Measurements from ENCODE around the gene ISLR.
A peak's percentile ranks its signal among the peaks of the same experiment; 100 is the strongest.

ISLR gene, protein sequence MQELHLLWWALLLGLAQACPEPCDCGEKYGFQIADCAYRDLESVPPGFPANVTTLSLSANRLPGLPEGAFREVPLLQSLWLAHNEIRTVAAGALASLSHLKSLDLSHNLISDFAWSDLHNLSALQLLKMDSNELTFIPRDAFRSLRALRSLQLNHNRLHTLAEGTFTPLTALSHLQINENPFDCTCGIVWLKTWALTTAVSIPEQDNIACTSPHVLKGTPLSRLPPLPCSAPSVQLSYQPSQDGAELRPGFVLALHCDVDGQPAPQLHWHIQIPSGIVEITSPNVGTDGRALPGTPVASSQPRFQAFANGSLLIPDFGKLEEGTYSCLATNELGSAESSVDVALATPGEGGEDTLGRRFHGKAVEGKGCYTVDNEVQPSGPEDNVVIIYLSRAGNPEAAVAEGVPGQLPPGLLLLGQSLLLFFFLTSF

DNA sequence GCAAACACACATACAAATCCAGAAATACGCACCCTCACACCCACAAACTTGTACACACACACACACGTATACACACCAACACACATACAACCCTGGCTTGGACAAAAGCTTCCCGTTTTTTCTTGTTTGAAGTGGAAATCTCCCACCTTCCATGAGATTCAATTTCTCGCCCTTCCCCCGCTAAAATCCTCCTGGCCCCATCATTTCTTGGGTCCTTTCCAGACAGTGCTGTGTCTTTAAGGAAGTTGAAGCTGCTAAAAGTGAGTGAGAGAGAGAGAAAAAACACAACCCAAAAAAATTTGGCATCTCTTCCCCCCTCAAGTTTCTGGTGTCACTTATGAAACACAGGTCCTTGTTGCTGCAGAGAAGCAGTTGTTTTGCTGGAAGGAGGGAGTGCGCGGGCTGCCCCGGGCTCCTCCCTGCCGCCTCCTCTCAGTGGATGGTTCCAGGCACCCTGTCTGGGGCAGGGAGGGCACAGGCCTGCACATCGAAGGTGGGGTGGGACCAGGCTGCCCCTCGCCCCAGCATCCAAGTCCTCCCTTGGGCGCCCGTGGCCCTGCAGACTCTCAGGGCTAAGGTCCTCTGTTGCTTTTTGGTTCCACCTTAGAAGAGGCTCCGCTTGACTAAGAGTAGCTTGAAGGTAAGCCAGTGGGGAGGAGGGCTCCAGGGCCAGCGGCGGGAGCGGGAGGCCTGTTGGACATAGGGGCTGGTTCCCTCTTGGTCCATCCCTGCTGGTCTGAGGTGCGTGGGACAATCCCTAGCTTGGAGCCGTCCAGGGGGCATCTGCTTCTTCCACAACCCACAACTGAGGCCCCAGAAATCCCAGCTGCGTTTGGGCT, at the start of gene ISLR:
TSS of gene ISLR (plus strand) at position 331 of the 839 bp plus-strand sequence. CDS start 1,149 bp downstream, outside the sequence.
- DNase-seq (ENCODE audit: low spot score) = no peak
- in situ Hi-C loops (cut with MboI; ENCODE audit: low pct_unique_long_range_greater_than_20kb, low sequenced_read_pairs, unreplicated experiment) = no loop called here
- TF ChIP-seq CTCF (IDR thresholded peaks at IDR 0.05; ENCODE audit: extremely low read depth, insufficient read depth, missing control alignments) = no peak

- TF ChIP-seq CTCF (IDR thresholded peaks at IDR 0.05; ENCODE audit: extremely low read depth, insufficient read depth, missing control alignments) = no peak
- no peak for DNase-seq (ENCODE audit: low spot score)
- in situ Hi-C loops (cut with MboI; ENCODE audit: low pct_unique_long_range_greater_than_20kb, low sequenced_read_pairs, unreplicated experiment) = no loop called here
Measured at GRCh38 chr15:74124196-74124595, 49.3 kb upstream of the ISLR start.

DNA sequence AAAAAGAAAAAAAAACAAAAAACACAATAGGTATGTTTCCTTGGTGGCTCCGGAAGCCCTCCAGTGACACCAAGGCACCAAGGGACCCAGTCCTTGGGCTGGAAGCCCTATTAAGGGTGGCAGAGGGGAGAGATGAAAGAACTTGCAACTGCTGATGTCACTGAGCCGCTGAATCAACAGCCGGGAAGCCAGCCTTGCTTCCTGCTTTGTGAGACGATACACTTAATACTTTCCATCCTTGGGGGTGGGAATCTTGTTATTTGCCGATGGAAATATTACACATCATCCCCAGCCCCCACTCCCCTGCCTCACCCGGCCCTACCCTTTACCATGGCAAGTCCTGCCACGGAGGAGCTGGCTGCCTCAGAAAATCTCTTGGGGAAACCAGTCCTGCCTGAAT, 48.8 kb upstream of the ISLR start:
- in situ Hi-C loops (cut with MboI; ENCODE audit: low pct_unique_long_range_greater_than_20kb, low sequenced_read_pairs, unreplicated experiment) = no loop called here
- no peak for DNase-seq (ENCODE audit: low spot score)
- no peak for TF ChIP-seq CTCF (IDR thresholded peaks at IDR 0.05; ENCODE audit: extremely low read depth, insufficient read depth, missing control alignments)

DNA sequence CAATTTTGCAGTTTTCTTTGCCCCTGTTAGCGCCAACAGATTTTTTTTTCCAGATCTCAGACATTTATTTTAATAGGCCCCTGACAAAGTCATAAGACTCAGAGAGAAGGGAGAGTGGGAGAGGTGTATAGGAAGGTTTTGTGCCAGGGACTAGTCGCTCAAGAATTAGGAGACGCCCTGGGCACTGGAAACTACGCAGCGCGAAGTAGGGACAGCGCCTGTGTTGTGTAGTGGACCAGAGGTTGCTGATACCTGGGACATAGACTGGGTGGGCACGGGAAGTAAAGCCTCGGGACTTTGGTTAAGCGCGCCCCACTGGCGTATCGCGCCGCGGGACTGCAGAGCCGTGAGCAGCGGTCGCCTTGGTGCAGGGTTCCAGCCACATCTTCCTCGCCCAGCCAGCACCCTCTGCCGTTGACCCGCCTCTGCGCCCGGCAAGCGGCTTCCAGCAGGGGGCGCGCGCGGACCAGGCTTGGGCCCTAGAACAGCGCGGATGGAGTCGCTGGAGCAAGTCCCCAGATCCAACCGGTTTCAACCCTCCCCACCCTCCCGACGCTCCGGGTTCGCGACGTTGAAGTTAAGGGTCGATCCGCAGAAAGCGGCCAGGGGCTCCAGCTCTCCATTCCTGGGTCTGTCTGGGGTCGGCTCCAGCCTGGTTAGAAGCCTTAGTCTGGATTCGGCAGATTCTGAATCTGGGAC, 46.1 kb upstream of the ISLR start:
- peak; percentile 100 for TF ChIP-seq CTCF (IDR thresholded peaks at IDR 0.05; ENCODE audit: extremely low read depth, insufficient read depth, missing control alignments)
- peak; percentile 83 for DNase-seq (ENCODE audit: low spot score)
- in situ Hi-C loops (cut with MboI; ENCODE audit: low pct_unique_long_range_greater_than_20kb, low sequenced_read_pairs, unreplicated experiment) = no loop called here

GRCh38 chr15:74127954-74128784, 45.3 kb upstream of the ISLR start:
- in situ Hi-C loops (cut with MboI; ENCODE audit: low pct_unique_long_range_greater_than_20kb, low sequenced_read_pairs, unreplicated experiment) = no loop called here
- TF ChIP-seq CTCF (IDR thresholded peaks at IDR 0.05; ENCODE audit: extremely low read depth, insufficient read depth, missing control alignments) = no peak
- peak; percentile 43 for DNase-seq (ENCODE audit: low spot score)
